GM12872 (cell line): ENCODE results near the gene PSPH.

Experiments used
- TF ChIP-seq, protein P1 (sequence below): IDR thresholded peaks from 3 replicates; pipeline ENCODE4 v1.5.1; 2011; ENCODE audit warnings: low read depth, mild to moderate bottlenecking, low read length, moderate library complexity; ENCODE audit not compliant: insufficient read depth

PSPH gene

DNA sequence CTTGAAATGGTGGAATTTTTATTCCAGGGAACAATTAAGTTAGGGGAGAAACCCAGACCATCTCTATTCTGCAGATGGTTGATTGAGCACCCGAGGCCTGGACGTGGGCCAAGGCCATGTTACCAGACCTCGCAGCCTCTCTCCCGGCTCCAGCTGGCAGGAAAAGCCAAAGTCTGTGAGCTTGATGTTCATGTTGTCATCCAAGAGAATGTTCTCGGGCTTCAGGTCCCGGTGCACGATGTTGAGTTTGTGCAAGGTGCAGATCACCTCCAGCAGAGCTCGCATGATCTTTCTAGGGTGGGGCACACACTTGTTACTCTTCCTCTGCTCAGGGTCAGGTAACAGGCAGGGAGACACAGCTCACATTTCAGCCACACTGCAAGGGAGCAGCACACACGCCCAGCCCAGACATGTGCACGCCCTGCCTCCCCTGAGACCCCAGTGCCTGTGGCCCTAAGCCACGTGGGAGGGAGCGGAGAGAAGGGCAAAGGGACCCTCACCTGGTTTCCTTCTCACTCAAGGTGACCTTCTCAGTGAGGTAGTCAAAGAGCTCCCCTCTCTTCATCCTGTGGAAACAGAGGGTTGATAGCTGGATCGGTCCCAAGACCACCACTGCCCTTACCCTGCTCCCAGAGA, 32.0 kb upstream of the PSPH start:
- TF ChIP-seq, protein P1, sequence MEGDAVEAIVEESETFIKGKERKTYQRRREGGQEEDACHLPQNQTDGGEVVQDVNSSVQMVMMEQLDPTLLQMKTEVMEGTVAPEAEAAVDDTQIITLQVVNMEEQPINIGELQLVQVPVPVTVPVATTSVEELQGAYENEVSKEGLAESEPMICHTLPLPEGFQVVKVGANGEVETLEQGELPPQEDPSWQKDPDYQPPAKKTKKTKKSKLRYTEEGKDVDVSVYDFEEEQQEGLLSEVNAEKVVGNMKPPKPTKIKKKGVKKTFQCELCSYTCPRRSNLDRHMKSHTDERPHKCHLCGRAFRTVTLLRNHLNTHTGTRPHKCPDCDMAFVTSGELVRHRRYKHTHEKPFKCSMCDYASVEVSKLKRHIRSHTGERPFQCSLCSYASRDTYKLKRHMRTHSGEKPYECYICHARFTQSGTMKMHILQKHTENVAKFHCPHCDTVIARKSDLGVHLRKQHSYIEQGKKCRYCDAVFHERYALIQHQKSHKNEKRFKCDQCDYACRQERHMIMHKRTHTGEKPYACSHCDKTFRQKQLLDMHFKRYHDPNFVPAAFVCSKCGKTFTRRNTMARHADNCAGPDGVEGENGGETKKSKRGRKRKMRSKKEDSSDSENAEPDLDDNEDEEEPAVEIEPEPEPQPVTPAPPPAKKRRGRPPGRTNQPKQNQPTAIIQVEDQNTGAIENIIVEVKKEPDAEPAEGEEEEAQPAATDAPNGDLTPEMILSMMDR = no peak

DNA sequence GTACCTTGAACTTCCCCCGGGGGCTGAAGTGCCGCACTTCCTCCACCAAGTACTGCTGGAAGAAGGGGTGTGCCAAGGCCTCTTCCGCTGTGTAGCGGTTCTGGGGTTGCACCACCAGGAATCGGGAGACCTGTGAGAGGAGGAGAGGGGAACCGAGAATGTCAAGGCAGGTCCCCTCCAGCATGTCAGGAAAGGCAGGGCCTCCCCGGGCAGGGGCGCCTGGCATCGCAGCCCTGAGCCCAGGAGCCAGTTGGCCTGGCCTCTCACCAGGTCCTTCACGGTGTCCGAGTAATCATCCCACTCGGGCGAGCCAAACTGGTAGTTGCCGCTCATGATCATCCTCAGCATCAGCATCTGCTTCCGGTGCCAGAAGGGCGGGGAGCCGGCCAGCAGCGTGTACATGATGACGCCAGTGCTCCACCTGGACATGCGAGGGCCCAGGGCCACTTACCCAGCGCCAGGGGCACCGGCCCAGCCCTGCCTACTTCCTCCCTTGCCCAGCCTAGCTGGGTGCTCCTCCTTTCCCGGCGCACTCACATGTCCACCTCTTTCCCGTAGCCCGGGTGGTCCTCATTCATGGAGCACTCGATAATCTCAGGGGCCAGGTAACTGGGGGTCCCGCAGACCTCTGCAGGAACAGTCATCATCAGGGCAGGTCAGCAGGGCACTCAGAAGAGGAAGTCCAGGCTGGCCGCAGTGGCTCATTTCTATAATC, 30.5 kb upstream of the PSPH start:
- TF ChIP-seq, protein P1 = no peak

DNA sequence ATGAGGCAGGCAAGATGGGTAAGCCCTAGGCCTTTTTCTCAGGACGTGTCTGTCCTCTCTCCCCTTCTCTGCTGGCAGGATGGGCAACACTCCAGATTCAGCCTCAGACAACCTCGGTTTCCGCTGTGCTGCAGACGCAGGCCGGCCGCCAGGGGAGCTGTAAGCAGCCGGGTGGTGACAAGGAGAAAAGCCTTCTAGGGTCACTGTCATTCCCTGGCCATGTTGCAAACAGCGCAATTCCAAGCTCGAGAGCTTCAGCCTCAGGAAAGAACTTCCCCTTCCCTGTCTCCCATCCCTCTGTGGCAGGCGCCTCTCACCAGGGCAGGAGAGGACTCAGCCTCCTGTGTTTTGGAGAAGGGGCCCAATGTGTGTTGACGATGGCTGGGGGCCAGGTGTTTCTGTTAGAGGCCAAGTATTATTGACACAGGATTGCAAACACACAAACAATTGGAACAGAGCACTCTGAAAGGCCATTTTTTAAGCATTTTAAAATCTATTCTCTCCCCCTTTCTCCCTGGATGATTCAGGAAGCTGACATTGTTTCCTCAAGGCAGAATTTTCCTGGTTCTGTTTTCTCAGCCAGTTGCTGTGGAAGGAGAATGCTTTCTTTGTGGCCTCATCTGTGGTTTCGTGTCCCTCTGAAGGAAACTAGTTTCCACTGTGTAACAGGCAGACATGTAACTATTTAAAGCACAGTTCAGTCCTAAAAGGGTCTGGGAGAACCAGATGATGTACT, 28.4 kb upstream of the PSPH start:
- TF ChIP-seq, protein P1 = no peak

DNA sequence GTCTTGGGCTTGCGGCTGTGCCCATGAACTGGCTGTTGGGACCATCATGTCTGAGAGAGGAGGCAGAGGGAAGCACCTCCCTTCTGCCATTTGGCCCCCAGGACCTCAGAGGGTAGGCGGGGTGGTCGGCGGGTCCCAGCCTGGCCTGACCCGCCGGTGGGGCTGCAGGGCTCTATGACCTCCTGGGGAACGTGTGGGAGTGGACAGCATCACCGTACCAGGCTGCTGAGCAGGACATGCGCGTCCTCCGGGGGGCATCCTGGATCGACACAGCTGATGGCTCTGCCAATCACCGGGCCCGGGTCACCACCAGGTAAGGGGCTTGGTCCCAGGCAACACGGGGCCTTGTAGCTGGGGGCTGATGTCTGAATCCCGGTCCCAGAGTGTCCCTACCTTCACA, 27.0 kb upstream of the PSPH start:
- TF ChIP-seq, protein P1 = no peak

DNA sequence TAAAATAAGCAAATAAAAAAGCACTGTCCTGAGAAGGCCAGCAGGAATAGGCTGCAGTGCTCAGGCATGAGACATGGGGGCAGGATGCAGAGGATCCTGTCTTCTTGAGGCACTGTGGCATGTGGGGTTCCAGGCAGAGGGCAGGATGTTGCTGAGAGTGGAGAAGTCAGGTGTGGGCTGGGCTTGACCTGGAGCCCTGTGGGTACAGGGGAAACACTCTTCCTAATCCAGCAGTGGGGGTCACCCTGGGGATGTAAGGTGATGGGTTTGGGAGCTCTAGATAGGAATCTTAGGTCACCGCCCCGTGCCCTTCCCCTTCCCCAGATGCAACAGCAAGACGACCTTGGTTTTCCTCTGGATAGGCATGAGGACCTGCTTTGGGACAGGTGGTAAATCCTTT, 26.4 kb upstream of the PSPH start:
- TF ChIP-seq, protein P1 = no peak

DNA sequence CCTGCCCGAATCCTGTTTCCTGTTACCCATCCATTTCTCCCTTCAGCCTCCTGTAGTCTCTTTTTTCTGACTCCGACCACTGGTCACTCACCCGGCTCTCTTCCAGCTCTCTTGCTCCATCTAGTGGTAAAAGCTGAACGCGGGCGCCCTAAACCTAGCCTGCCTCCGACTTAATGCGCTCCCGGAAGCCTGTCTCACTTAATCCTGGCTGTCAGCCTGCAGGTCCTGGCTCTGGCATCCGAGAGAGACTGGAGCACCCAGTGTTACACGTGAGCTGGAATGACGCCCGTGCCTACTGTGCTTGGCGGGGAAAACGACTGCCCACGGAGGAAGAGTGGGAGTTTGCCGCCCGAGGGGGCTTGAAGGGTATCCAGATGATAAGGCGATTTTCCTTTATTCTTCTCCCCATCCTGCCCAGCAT, 23.1 kb upstream of the PSPH start:
- TF ChIP-seq, protein P1 = peak; percentile 86

DNA sequence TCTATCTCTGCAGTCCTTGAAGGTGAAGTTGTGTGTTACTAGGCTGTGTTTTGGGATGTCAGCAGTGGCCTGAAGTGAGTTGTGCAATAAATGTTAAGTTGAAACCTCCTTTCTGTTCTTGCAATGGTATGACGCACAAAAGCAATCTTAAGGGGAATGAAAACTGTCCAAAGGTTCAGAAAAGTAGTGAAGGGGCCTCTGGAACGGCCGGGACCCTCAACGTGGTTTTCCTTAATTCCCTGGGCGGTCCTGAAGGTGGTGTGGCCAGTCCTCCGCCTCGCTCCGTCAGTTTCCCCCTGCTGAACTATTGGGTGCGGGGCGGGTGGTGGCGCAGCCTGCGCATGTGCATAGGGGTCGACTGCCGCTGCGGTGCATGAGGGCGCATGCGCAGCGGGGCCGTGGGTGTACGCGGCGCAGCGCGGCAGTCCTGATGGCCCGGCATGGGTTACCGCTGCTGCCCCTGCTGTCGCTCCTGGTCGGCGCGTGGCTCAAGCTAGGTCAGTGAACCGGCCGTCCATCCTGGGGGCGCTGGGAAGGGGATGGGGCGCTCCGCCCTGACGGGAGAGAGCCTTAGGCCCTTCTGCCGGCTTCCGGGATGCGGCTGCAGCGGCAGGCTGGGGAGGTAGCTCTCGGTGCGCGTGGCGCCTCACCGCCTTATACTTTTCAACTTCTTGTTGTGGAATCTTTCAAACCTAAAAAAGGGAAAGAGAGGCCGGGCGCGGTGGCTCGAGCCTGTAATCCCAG, 12.8 kb upstream of the PSPH start, which contains the start of gene SUMF2:
SUMF2 (plus strand) TSS at position 405 of the 744 bp plus-strand sequence; CDS start at position 431, 26 bp downstream.
- TF ChIP-seq, protein P1 = 0 out of 3 replicates have a peak, but pooled peaks have one; percentile 18
